KMS-11 (cell line): Measurements from ENCODE around the gene IL3.
A peak's percentile ranks its signal among the peaks of the same experiment; 100 is the strongest.

Source experiments
- H2AFZ ChIP-seq: fragments of 200-600 bp; sonication (generic); 2 replicates; pipeline ENCODE4 v1.6.1; 2016; ENCODE audit warnings: antibody characterized with exemption, mixed run types, low read depth
- H3K27ac ChIP-seq: fragments of 200-600 bp; sonication (generic); 2 replicates; pipeline ENCODE4 v1.6.1; 2016; ENCODE audit warnings: mild to moderate bottlenecking, mixed run types
- H3K27me3 ChIP-seq: fragments of 200-600 bp; sonication (generic); 2 replicates; pipeline ENCODE4 v1.6.1; 2017; ENCODE audit warnings: mild to moderate bottlenecking, low read depth, mixed run types, moderate library complexity; ENCODE audit not compliant: insufficient read depth
- H3K36me3 ChIP-seq: fragments of 200-600 bp; sonication (generic); 2 replicates; pipeline ENCODE4 v1.6.1; 2017; ENCODE audit warnings: mild to moderate bottlenecking, mixed run types; ENCODE audit not compliant: insufficient read depth
- H3K4me1 ChIP-seq: fragments of 200-600 bp; sonication (generic); 2 replicates; pipeline ENCODE4 v1.6.1; 2016; ENCODE audit warnings: mild to moderate bottlenecking, low read depth, mixed run types; ENCODE audit not compliant: poor library complexity, severe bottlenecking
- H3K4me2 ChIP-seq: fragments of 200-600 bp; sonication (generic); 2 replicates; pipeline ENCODE4 v1.7.0; 2016; ENCODE audit warnings: mild to moderate bottlenecking, mixed run types
- H3K4me3 ChIP-seq: fragments of 200-600 bp; sonication (generic); IDR thresholded peaks from 2 replicates; pipeline ENCODE4 v1.6.1; 2017; ENCODE audit warnings: low read depth, low read length, mixed read lengths; ENCODE audit not compliant: insufficient read depth
- H3K79me2 ChIP-seq: fragments of 200-600 bp; sonication (generic); 2 replicates; pipeline ENCODE4 v1.6.1; 2016; ENCODE audit warnings: low read depth, mixed run types; ENCODE audit not compliant: insufficient read depth
- H3K9ac ChIP-seq: fragments of 200-600 bp; sonication (generic); 2 replicates; pipeline ENCODE4 v1.6.1; 2016; ENCODE audit warnings: mild to moderate bottlenecking, mixed run types
- H4K20me1 ChIP-seq: fragments of 200-600 bp; sonication (generic); 2 replicates; pipeline ENCODE4 v1.6.1; 2016; ENCODE audit warnings: mild to moderate bottlenecking, mixed run types; ENCODE audit not compliant: insufficient read depth
- CTCF ChIP-seq: fragments of 200-600 bp; sonication (generic); conservative IDR thresholded peaks from 2 replicates; pipeline ENCODE4 v1.6.1; 2017; ENCODE audit warnings: low read depth, mild to moderate bottlenecking, antibody characterized with exemption, low read length, moderate library complexity, mixed read lengths

Gene IL3

GRCh38 chr5:132021654-132022053 is 38.8 kb upstream of the IL3 start:
- Histone ChIP-seq H3K79me2 (no peaks in the 10 kb centered on the region), H4K20me1 (0 out of 2 replicates have a peak, but pooled peaks cover 6% of the 10 kb centered on the region), H3K9ac (no peak overlapping the region), H3K4me1 (peaks cover 51% of the 10 kb centered on the region), H3K27me3 (peaks cover 54% of the 10 kb centered on the region), H3K4me2 (peak overlapping the region; percentile 50; the same call in 1 of the 2 replicates), H2AFZ (no peak overlapping the region), H3K36me3 (no peaks in the 10 kb centered on the region), H3K4me3 (no peak overlapping the region), H3K27ac (no peak overlapping the region)
- TF ChIP-seq CTCF = no peak

- Histone ChIP-seq H3K27me3 (peaks cover 44% of the 10 kb centered on the region), H4K20me1 (0 out of 2 replicates have a peak, but pooled peaks cover 6% of the 10 kb centered on the region), H2AFZ (no peak overlapping the region), H3K4me3 (no peak overlapping the region), H3K4me1 (peaks cover 40% of the 10 kb centered on the region), H3K27ac (no peak overlapping the region), H3K79me2 (no peaks in the 10 kb centered on the region), H3K36me3 (no peaks in the 10 kb centered on the region), H3K9ac (no peak overlapping the region), H3K4me2 (no peak overlapping the region)
- TF ChIP-seq CTCF = no peak
Observed at GRCh38 chr5:132022737-132023136, 37.7 kb upstream of the IL3 start.

- Histone ChIP-seq H3K27me3 (peaks cover 36% of the 10 kb centered on the region), H2AFZ (no peak overlapping the region), H4K20me1 (0 out of 2 replicates have a peak, but pooled peaks cover 6% of the 10 kb centered on the region)
Observed at GRCh38 chr5:132023258-132024116, 37.0 kb upstream of the IL3 start.

GRCh38 chr5:132024117-132024435 is 36.4 kb upstream of the IL3 start:
- H3K27ac ChIP-seq = no peak overlapping the region
- H3K79me2 ChIP-seq = no peaks in the 10 kb centered on the region
- H3K4me1 ChIP-seq = peaks cover 27% of the 10 kb centered on the region
- no peak overlapping the region for H3K4me3 ChIP-seq
- H4K20me1 ChIP-seq = 0 out of 2 replicates have a peak, but pooled peaks cover 6% of the 10 kb centered on the region
- no peak for TF ChIP-seq CTCF
- no peak overlapping the region for H3K4me2 ChIP-seq
- H3K27me3 ChIP-seq = peaks cover 30% of the 10 kb centered on the region
- H3K9ac ChIP-seq = no peak overlapping the region
- no peak overlapping the region for H2AFZ ChIP-seq
- no peaks in the 10 kb centered on the region for H3K36me3 ChIP-seq

More at GRCh38 chr5:132023258-132024116, 37.0 kb upstream of the IL3 start:
- Histone ChIP-seq H3K9ac (no peak overlapping the region), H3K36me3 (no peaks in the 10 kb centered on the region), H3K4me1 (peaks cover 33% of the 10 kb centered on the region), H3K4me3 (no peak overlapping the region), H3K27ac (no peak overlapping the region), H3K4me2 (no peak overlapping the region), H3K79me2 (no peaks in the 10 kb centered on the region)
- no peak for TF ChIP-seq CTCF
